Chondrocyte (in vitro differentiated cells): ENCODE results near the gene PCDHGA8. TPM values are rescaled to one million over a fixed set of nuclear protein-coding genes. Genes with fewer than 3 reads are reported as not detected.
A peak's percentile ranks its signal among the peaks of the same experiment; 100 is the strongest.

Experiments used
- DNase-seq: peaks from one replicate; pipeline ENCODE4 v3.0.0; 2021; ENCODE audit warnings: mixed read lengths, low spot score
- H3K27ac Mint-ChIP-seq: one replicate; pipeline ENCODE4 v1.8.0; 2021; ENCODE audit warnings: mild to moderate bottlenecking, moderate library complexity, mixed read lengths; ENCODE audit not compliant: unreplicated experiment
- H3K27me3 Mint-ChIP-seq: 2 replicates; pipeline ENCODE4 v1.8.0; 2021; ENCODE audit warnings: low read depth, mixed read lengths
- H3K36me3 Mint-ChIP-seq: 2 replicates; pipeline ENCODE4 v1.8.0; 2021; ENCODE audit warnings: low read depth, mixed read lengths
- H3K4me1 Mint-ChIP-seq: 2 replicates; pipeline ENCODE4 v1.8.0; 2021; ENCODE audit warnings: low read depth, mild to moderate bottlenecking, mixed read lengths
- H3K4me3 Mint-ChIP-seq: one replicate; pipeline ENCODE4 v1.8.0; 2021; ENCODE audit warnings: mild to moderate bottlenecking, moderate library complexity, mixed read lengths; ENCODE audit not compliant: unreplicated experiment
- H3K9me3 Mint-ChIP-seq: 2 replicates; pipeline ENCODE4 v1.8.0; 2021; ENCODE audit warnings: low read depth, mixed read lengths
- CTCF ChIP-seq: fragments of 200-600 bp; sonication (generic); IDR thresholded peaks from 2 replicates; pipeline ENCODE4 v1.5.0; 2021; ENCODE audit warnings: antibody characterized with exemption, mild to moderate bottlenecking, moderate library complexity
- total RNA-seq: library from RNA; stranded (reverse); gene quantifications from 3 replicates; pipeline ENCODE4 v1.2.1, GENCODE V29; 2021

PCDHGA8 gene
- total RNA-seq, 1 donor from 2014 or later = 0.47 TPM

- Mint-ChIP-seq H3K27ac (no peak overlapping the region), H3K4me3 (no peak overlapping the region), H3K4me1 (no peaks in the 10 kb centered on the region), H3K36me3 (peaks cover 14% of the 10 kb centered on the region), H3K27me3 (no peaks in the 10 kb centered on the region), H3K9me3 (peaks cover 62% of the 10 kb centered on the region)
- no peak for TF ChIP-seq CTCF
- DNase-seq = no peak
Measured at GRCh38 chr5:141356950-141357349, 35.5 kb upstream of the PCDHGA8 start.

- Mint-ChIP-seq H3K4me1 (no peaks in the 10 kb centered on the region), H3K4me3 (no peak within 1 kb of the TSS), H3K9me3 (peaks cover 70% of the 10 kb centered on the region), H3K27ac (no peak within 1 kb of the TSS), H3K27me3 (no peaks in the 10 kb centered on the region), H3K36me3 (peaks cover 17% of the 10 kb centered on the region)
- no peak for DNase-seq
- TF ChIP-seq CTCF = peak; percentile 25
Measured at GRCh38 chr5:141359790-141360426, 32.5 kb upstream of the PCDHGA8 start, which contains the start of gene PCDHGB2. Gene PCDHGB2, plus strand, starts transcription at chr5:141359994. Its CDS starts 142 bp downstream, at chr5:141360136.

- TF ChIP-seq CTCF = no peak
- Mint-ChIP-seq H3K27me3 (no peaks in the 10 kb centered on the region), H3K36me3 (peaks cover 18% of the 10 kb centered on the region), H3K4me3 (no peak overlapping the region), H3K4me1 (no peaks in the 10 kb centered on the region), H3K9me3 (peaks cover 72% of the 10 kb centered on the region), H3K27ac (no peak overlapping the region)
- DNase-seq = no peak
Measured at GRCh38 chr5:141360685-141361084, 31.7 kb upstream of the PCDHGA8 start.

- Mint-ChIP-seq H3K27me3 (no peaks in the 10 kb centered on the region), H3K9me3 (peaks cover 68% of the 10 kb centered on the region), H3K4me1 (no peaks in the 10 kb centered on the region), H3K36me3 (peaks cover 12% of the 10 kb centered on the region), H3K4me3 (no peak overlapping the region), H3K27ac (no peak overlapping the region)
- TF ChIP-seq CTCF = no peak
- no peak for DNase-seq
Measured at GRCh38 chr5:141362719-141363118, 29.7 kb upstream of the PCDHGA8 start.

- TF ChIP-seq CTCF = no peak
- H3K9me3 Mint-ChIP-seq = peaks cover 67% of the 10 kb centered on the region
- H3K27ac Mint-ChIP-seq = no peak within 1 kb of the TSS
- DNase-seq = no peak
- no peak within 1 kb of the TSS for H3K4me3 Mint-ChIP-seq
- no peaks in the 10 kb centered on the region for H3K4me1 Mint-ChIP-seq
- peaks cover 12% of the 10 kb centered on the region for H3K36me3 Mint-ChIP-seq
- H3K27me3 Mint-ChIP-seq = no peaks in the 10 kb centered on the region
Measured at GRCh38 chr5:141363952-141364660, 28.3 kb upstream of the PCDHGA8 start, which contains the start of gene PCDHGA5. Gene PCDHGA5, plus strand, starts transcription at chr5:141364162. Its CDS starts 169 bp downstream, at chr5:141364331.
